ENCODE results near the gene C6orf47. TPM values are rescaled to one million over a fixed set of nuclear protein-coding genes. Genes with fewer than 3 reads are reported as not detected.

Gene C6orf47
- total RNA-seq, 2 donors from 2014 or later: 17.8 to 19.2 TPM

- Histone ChIP-seq H3K4me3 (peak within 1 kb of the TSS; percentile 78 to 82), H3K27me3 (no peaks in the 10 kb centered on the region), H3K4me1 (peaks cover 0 to 18% of the 10 kb centered on the region in 2 donors), H3K36me3 (peaks cover 21% of the 10 kb centered on the region), H3K27ac (peak within 1 kb of the TSS; percentile 97 to 98), H3K9me3 (no peaks in the 10 kb centered on the region)
- peak; percentile 99 for DNase-seq (ENCODE audit: low spot score)
- peak in 1 of 2 donors; percentile 30 for TF ChIP-seq CTCF (IDR thresholded peaks at IDR 0.05)
Measured at GRCh38 chr6:31702819-31703716, 42.5 kb upstream of the C6orf47 start, which contains the start of gene ABHD16A. TSS of gene ABHD16A (minus strand) at chr6:31703324. CDS start at chr6:31703281, 43 bp downstream.

GRCh38 chr6:31702405-31702818 lies 41.8 kb upstream of the C6orf47 start:
- Histone ChIP-seq H3K27me3 (no peaks in the 10 kb centered on the region), H3K27ac (peak overlapping the region; percentile 97 to 98), H3K36me3 (peaks cover 24% of the 10 kb centered on the region), H3K4me1 (peaks cover 0 to 22% of the 10 kb centered on the region in 2 donors), H3K9me3 (no peaks in the 10 kb centered on the region), H3K4me3 (peak overlapping the region; percentile 78 to 82)
- no peak for DNase-seq (ENCODE audit: low spot score)
- no peak for TF ChIP-seq CTCF (IDR thresholded peaks at IDR 0.05)

GRCh38 chr6:31701666-31702404 lies 41.3 kb upstream of the C6orf47 start:
- Histone ChIP-seq H3K4me1 (peaks cover 0 to 22% of the 10 kb centered on the region in 2 donors), H3K27me3 (no peaks in the 10 kb centered on the region), H3K9me3 (no peaks in the 10 kb centered on the region), H3K27ac (peak overlapping the region; percentile 97 to 98), H3K4me3 (peak overlapping the region; percentile 78 to 82), H3K36me3 (peaks cover 30% of the 10 kb centered on the region)
- no peak for DNase-seq (ENCODE audit: low spot score)
- no peak for TF ChIP-seq CTCF (IDR thresholded peaks at IDR 0.05)

- peaks cover 0 to 22% of the 10 kb centered on the region in 2 donors for H3K4me1 ChIP-seq
- no peaks in the 10 kb centered on the region for H3K27me3 ChIP-seq
- no peak overlapping the region for H3K27ac ChIP-seq
- no peak for DNase-seq (ENCODE audit: low spot score)
- TF ChIP-seq CTCF (IDR thresholded peaks at IDR 0.05): no peak
- H3K36me3 ChIP-seq: peaks cover 40% of the 10 kb centered on the region
- no peaks in the 10 kb centered on the region for H3K9me3 ChIP-seq
- H3K4me3 ChIP-seq: no peak overlapping the region
Measured at GRCh38 chr6:31700740-31701401, 40.3 kb upstream of the C6orf47 start.

- no peaks in the 10 kb centered on the region for H3K27me3 ChIP-seq
- H3K9me3 ChIP-seq: no peaks in the 10 kb centered on the region
- no peak overlapping the region for H3K27ac ChIP-seq
- H3K4me1 ChIP-seq: peaks cover 0 to 22% of the 10 kb centered on the region in 2 donors
- DNase-seq (ENCODE audit: low spot score): no peak
- peaks cover 66% of the 10 kb centered on the region for H3K36me3 ChIP-seq
- TF ChIP-seq CTCF (IDR thresholded peaks at IDR 0.05): no peak
- no peak overlapping the region for H3K4me3 ChIP-seq
Measured at GRCh38 chr6:31697555-31697954, 37.0 kb upstream of the C6orf47 start.
